DND-41 (cell line): ENCODE measurements around the gene UPB1.
A peak's percentile ranks its signal among the peaks of the same experiment; 100 is the strongest.
"Not testable (repeated sequence)": the region's sequence is repeated elsewhere in the genome, so short reads cannot be mapped to it uniquely, and the experiment has no call there.

Source experiments
- ATAC-seq: fragments of 200-7000 bp; cut with Tn5 transposase; 3 replicates; pipeline ENCODE4 v1.9.1; 2021; ENCODE audit warnings: low read depth; ENCODE audit not compliant: insufficient read depth
- DNase-seq: peaks from one replicate; pipeline ENCODE4 v3.0.0-alpha.2; 2020
- H2AFZ ChIP-seq: 2 replicates; pipeline ENCODE4 v1.6.0; 2012; ENCODE audit warnings: low read depth, low read length
- H3K27ac ChIP-seq: 2 replicates; pipeline ENCODE4 v1.5.1; 2012; ENCODE audit warnings: low read length, inconsistent platforms
- H3K27me3 ChIP-seq: fragments of 200-600 bp; sonication (generic); 2 replicates; pipeline ENCODE4 v1.6.0; 2012; ENCODE audit warnings: low read length, mild to moderate bottlenecking, inconsistent platforms; ENCODE audit not compliant: insufficient read depth, poor library complexity
- H3K36me3 ChIP-seq: 2 replicates; pipeline ENCODE4 v1.5.1; 2012; ENCODE audit warnings: low read length, inconsistent platforms; ENCODE audit not compliant: insufficient read depth
- H3K4me1 ChIP-seq: 2 replicates; pipeline ENCODE4 v1.5.1; 2012; ENCODE audit warnings: mild to moderate bottlenecking, low read length; ENCODE audit not compliant: insufficient read depth
- H3K4me2 ChIP-seq: 2 replicates; pipeline ENCODE4 v1.6.0; 2012; ENCODE audit warnings: mild to moderate bottlenecking, moderate library complexity, low read length, inconsistent platforms; ENCODE audit not compliant: insufficient read depth
- H3K4me3 ChIP-seq, 2 experiments: fragments of 200-600 bp in 1 of 2; shearing (Covaris generic) in 1 of 2; 2 replicates each; pipeline ENCODE4 v1.5.1; 2012 to 2016; ENCODE audit warnings: inconsistent platforms in 2 of 2, low read length in 2 of 2, mild to moderate bottlenecking in 2 of 2, low read depth in 1 of 2, moderate library complexity in 1 of 2
- H3K79me2 ChIP-seq: 2 replicates; pipeline ENCODE4 v1.6.0; 2012; ENCODE audit warnings: low read length, inconsistent platforms; ENCODE audit not compliant: insufficient read depth
- H3K9ac ChIP-seq: 2 replicates; pipeline ENCODE4 v1.6.0; 2012; ENCODE audit warnings: low read depth, mild to moderate bottlenecking, inconsistent platforms, low read length, moderate library complexity
- H3K9me3 ChIP-seq: 2 replicates; pipeline ENCODE4 v1.5.1; 2012; ENCODE audit warnings: low read length, moderate library complexity, mild to moderate bottlenecking, inconsistent platforms; ENCODE audit not compliant: insufficient read depth, severe bottlenecking
- H4K20me1 ChIP-seq: 2 replicates; pipeline ENCODE4 v1.6.0; 2012; ENCODE audit warnings: low read length; ENCODE audit not compliant: insufficient read depth
- EZH2 ChIP-seq: IDR thresholded peaks from 3 replicates; pipeline ENCODE4 v1.6.1; 2012; ENCODE audit warnings: borderline replicate concordance, low read depth, mild to moderate bottlenecking, moderate library complexity, low read length, inconsistent platforms; ENCODE audit not compliant: severe bottlenecking
- TF ChIP-seq, protein P1 (sequence below): IDR thresholded peaks from 2 replicates; pipeline ENCODE4 v1.5.1; 2012; ENCODE audit warnings: borderline replicate concordance, low read length, moderate library complexity, mild to moderate bottlenecking; ENCODE audit not compliant: poor library complexity, severe bottlenecking; ENCODE audit errors: extremely low read depth

UPB1 gene

DNA sequence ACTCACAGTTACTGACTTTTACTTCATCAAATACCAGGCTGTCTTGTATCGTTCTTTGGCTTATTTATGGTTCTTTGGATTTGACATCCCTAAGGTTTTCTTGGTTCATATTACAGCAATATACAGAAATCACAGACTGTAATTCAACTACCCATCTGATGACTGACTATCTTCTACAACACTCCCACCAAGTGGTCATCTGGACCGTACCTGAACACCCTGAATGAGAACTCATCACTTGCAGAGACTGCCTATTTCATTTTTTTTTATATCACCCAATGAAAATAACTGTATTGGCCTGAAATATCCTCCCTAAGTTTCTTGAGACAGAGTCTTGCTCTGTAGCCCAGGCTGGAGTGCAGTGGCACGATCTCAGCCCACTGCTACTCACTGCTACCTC is 9.5 kb upstream of the UPB1 start:
- Histone ChIP-seq H2AFZ (no peak overlapping the region), H3K36me3 (no peaks in the 10 kb centered on the region), H3K4me3 (no peak overlapping the region), H3K27ac (no peak overlapping the region), H3K79me2 (no peaks in the 10 kb centered on the region), H3K4me1 (no peaks in the 10 kb centered on the region), H3K27me3 (no peaks in the 10 kb centered on the region), H3K9ac (no peak overlapping the region), H3K9me3 (no peaks in the 10 kb centered on the region), H3K4me2 (no peak overlapping the region), H4K20me1 (no peaks in the 10 kb centered on the region)
- ATAC-seq, result no peak
- no peak for DNase-seq
- no peak for TF ChIP-seq EZH2
- TF ChIP-seq, protein P1, sequence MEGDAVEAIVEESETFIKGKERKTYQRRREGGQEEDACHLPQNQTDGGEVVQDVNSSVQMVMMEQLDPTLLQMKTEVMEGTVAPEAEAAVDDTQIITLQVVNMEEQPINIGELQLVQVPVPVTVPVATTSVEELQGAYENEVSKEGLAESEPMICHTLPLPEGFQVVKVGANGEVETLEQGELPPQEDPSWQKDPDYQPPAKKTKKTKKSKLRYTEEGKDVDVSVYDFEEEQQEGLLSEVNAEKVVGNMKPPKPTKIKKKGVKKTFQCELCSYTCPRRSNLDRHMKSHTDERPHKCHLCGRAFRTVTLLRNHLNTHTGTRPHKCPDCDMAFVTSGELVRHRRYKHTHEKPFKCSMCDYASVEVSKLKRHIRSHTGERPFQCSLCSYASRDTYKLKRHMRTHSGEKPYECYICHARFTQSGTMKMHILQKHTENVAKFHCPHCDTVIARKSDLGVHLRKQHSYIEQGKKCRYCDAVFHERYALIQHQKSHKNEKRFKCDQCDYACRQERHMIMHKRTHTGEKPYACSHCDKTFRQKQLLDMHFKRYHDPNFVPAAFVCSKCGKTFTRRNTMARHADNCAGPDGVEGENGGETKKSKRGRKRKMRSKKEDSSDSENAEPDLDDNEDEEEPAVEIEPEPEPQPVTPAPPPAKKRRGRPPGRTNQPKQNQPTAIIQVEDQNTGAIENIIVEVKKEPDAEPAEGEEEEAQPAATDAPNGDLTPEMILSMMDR, result peak; percentile 31

DNA sequence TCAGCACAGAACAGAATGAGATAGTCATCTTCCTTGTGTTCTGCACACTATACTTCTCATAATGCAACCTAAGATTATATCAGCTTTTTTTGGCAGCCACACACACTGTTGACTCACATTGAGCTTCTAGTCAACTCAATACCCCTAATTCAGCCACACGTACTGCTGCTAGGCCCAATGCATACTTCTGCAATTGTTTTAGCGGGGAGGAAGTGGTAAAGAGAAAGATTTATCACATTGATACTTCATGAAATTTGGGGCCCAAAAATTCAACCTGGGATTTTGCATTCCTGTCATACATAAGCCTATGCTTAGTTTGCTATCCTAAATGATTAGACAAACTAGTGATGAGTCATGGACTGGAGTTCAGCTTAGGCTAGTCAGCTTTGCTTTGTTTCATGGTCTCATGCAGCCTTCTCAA is 8.6 kb upstream of the UPB1 start:
- Histone ChIP-seq H3K36me3 (no peaks in the 10 kb centered on the region), H2AFZ (no peak overlapping the region), H3K79me2 (no peaks in the 10 kb centered on the region), H3K9me3 (no peaks in the 10 kb centered on the region), H3K9ac (no peak overlapping the region), H4K20me1 (no peaks in the 10 kb centered on the region), H3K27ac (no peak overlapping the region), H3K27me3 (no peaks in the 10 kb centered on the region), H3K4me2 (no peak overlapping the region), H3K4me1 (no peaks in the 10 kb centered on the region), H3K4me3 (no peak overlapping the region)
- ATAC-seq (no peak), DNase-seq (no peak)
- no peak for TF ChIP-seq EZH2
- TF ChIP-seq, protein P1, result no peak

DNA sequence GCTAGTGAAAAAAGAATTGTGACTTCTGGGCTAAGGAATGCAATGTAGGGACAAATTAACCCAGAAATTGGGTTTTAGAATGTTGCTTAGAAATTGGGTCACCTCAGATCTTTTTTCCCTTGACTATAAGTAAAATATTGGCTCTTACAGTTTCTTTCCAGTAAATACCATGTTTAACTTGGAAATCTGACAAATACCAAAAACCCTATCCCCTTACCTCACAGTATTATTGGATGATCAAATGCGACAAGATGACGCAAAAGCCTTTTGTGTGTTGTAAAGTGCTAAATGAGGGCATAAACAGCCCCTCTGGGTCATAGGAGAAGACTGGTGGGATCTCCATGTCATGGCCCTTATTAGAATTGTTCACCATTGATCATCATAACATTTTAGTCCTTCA is 6.1 kb upstream of the UPB1 start:
- H3K4me2 ChIP-seq, result no peak overlapping the region

DNA sequence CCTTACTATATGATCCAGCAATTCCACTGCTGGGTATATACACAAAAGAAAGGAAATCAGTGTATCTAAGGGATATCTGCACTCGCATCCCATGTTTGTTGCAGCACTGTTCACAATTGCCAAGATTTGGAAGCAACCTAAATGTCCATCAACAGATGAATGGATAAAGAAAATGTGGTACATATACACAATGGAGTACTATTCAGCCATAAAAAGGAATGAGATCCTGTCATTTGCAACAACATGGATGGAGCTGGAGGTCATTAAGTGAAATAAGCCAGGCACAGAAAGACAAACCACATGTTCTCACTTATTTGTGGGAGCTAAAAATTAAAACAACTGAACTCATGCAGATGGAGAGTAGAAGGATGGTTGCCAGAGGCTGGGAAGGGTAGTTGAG is 5.7 kb upstream of the UPB1 start:
- H3K4me1 ChIP-seq, H3K79me2 ChIP-seq, H3K9ac ChIP-seq, DNase-seq, H3K4me3 ChIP-seq, H3K27me3 ChIP-seq, H3K36me3 ChIP-seq, H2AFZ ChIP-seq, H3K4me2 ChIP-seq, ATAC-seq, H3K27ac ChIP-seq, H3K9me3 ChIP-seq, H4K20me1 ChIP-seq: not testable (repeated sequence)

More for the DNA sequence above, 6.1 kb upstream of the UPB1 start:
- H3K27ac ChIP-seq, result no peak overlapping the region
- H3K36me3 ChIP-seq, result no peaks in the 10 kb centered on the region
- no peaks in the 10 kb centered on the region for H3K27me3 ChIP-seq
- no peaks in the 10 kb centered on the region for H3K9me3 ChIP-seq
- no peak overlapping the region for H3K9ac ChIP-seq
- ATAC-seq (no peak), DNase-seq (no peak)
- H3K4me1 ChIP-seq, result no peaks in the 10 kb centered on the region
- no peak overlapping the region for H2AFZ ChIP-seq
- no peak overlapping the region for H3K4me3 ChIP-seq
- no peak for TF ChIP-seq EZH2
- TF ChIP-seq, protein P1, result no peak
- no peaks in the 10 kb centered on the region for H3K79me2 ChIP-seq
- no peaks in the 10 kb centered on the region for H4K20me1 ChIP-seq
